Subcutaneous adipose tissue (tissue), 4 donors: ENCODE measurements around the gene KIRREL3. TPM values are rescaled to one million over a fixed set of nuclear protein-coding genes. Genes with fewer than 3 reads are reported as not detected.

Experiments
- CTCF ChIP-seq: fragments of 450-650 bp; IDR thresholded peaks from one replicate; pipeline ENCODE4 v1.5.1; 2016; ENCODE audit warnings: low read depth, mild to moderate bottlenecking, control low read depth, antibody characterized with exemption, moderate library complexity
- total RNA-seq, 4 donors: library from RNA; depleted of rRNA; stranded (reverse); fragments of >200 nt; gene quantifications; one replicate each; pipeline ENCODE4 v1.1.0, GENCODE V29; 2016

Gene KIRREL3
- total RNA-seq, 4 donors from 2014 or later, result not detected

- no peak for TF ChIP-seq CTCF
Measured at GRCh38 chr11:126398721-126399120, 601.8 kb downstream of the KIRREL3 start.

GRCh38 chr11:126398296-126398695, 602.3 kb downstream of the KIRREL3 start:
- TF ChIP-seq CTCF, result no peak

- TF ChIP-seq CTCF, result no peak
Measured at GRCh38 chr11:126396965-126397364, 603.6 kb downstream of the KIRREL3 start.

- no peak for TF ChIP-seq CTCF
Measured at GRCh38 chr11:126394036-126394435, 606.5 kb downstream of the KIRREL3 start.

- TF ChIP-seq CTCF, result no peak
Measured at GRCh38 chr11:126393143-126393542, 607.4 kb downstream of the KIRREL3 start.

- TF ChIP-seq CTCF, result no peak
Measured at GRCh38 chr11:126392633-126393013, 607.9 kb downstream of the KIRREL3 start.

GRCh38 chr11:126391970-126392632, 608.5 kb downstream of the KIRREL3 start:
- TF ChIP-seq CTCF, result no peak
